GM12878 (cell line): ENCODE measurements around the gene NR6A1.

Experiments used
- ATF3 ChIP-seq: IDR thresholded peaks from 2 replicates; pipeline ENCODE4 v1.6.1; 2011; ENCODE audit warnings: low read depth, mild to moderate bottlenecking, low read length, moderate library complexity, borderline replicate concordance; ENCODE audit errors: extremely low read depth
- CBX3 ChIP-seq: fragments of 200-600 bp; sonication (generic); IDR thresholded peaks from 2 replicates; pipeline ENCODE4 v1.6.1; 2016; ENCODE audit warnings: low read depth, borderline replicate concordance
- CTCF ChIP-seq, 3 experiments: IDR thresholded peaks in 2 of 3; conservative IDR thresholded peaks in 1 of 3; 2 replicates each; pipeline ENCODE4 v1.5.1; 2011; ENCODE audit warnings: low read depth in 3 of 3, low read length in 3 of 3, mild to moderate bottlenecking in 3 of 3, control low read depth in 2 of 3, moderate library complexity in 2 of 3, inconsistent platforms in 1 of 3, mixed read lengths in 1 of 3; ENCODE audit not compliant: control insufficient read depth in 2 of 3, insufficient read depth in 1 of 3; ENCODE audit errors: extremely low read depth in 1 of 3
- EZH2 ChIP-seq: IDR thresholded peaks from 2 replicates; pipeline ENCODE4 v1.6.1; 2012; ENCODE audit warnings: low read depth, mild to moderate bottlenecking, control low read depth, inconsistent platforms, low read length, borderline replicate concordance; ENCODE audit not compliant: control insufficient read depth
- GATAD2B ChIP-seq: fragments of 450-650 bp; conservative IDR thresholded peaks from 2 replicates; pipeline ENCODE4 v1.6.1; 2017; ENCODE audit warnings: low read depth, mild to moderate bottlenecking, moderate library complexity
- HCFC1 ChIP-seq: fragments of 150-350 bp; IDR thresholded peaks from 2 replicates; pipeline ENCODE4 v1.6.1; 2014; ENCODE audit warnings: low read length
- MAX ChIP-seq: IDR thresholded peaks from 2 replicates; pipeline ENCODE4 v1.6.1; 2012; ENCODE audit warnings: low read depth, low read length, improper control_type of control experiment
- MEF2A ChIP-seq: IDR thresholded peaks from 2 replicates; pipeline ENCODE4 v1.6.1; 2011; ENCODE audit warnings: low read depth, mild to moderate bottlenecking, low read length, moderate library complexity; ENCODE audit not compliant: insufficient read depth
- NRF1 ChIP-seq: conservative IDR thresholded peaks from 2 replicates; pipeline ENCODE4 v1.6.1; 2011; ENCODE audit warnings: mild to moderate bottlenecking, low read depth, low read length, improper control_type of control experiment
- RELB ChIP-seq: fragments of 450-650 bp; IDR thresholded peaks from 2 replicates; pipeline ENCODE4 v1.6.1; 2017; ENCODE audit warnings: low read depth, mild to moderate bottlenecking, moderate library complexity
- RFX5 ChIP-seq: IDR thresholded peaks from 2 replicates; pipeline ENCODE4 v1.6.1; 2011; ENCODE audit warnings: low read depth, low read length, improper control_type of control experiment
- SMARCA5 ChIP-seq: fragments of 450-650 bp; IDR thresholded peaks from 2 replicates; pipeline ENCODE4 v1.6.1; 2017; ENCODE audit warnings: mild to moderate bottlenecking
- TAF1 ChIP-seq: IDR thresholded peaks from 2 replicates; pipeline ENCODE4 v1.6.1; 2011; ENCODE audit warnings: mild to moderate bottlenecking, low read depth, low read length, borderline replicate concordance
- ZBTB4 ChIP-seq: fragments of 450-650 bp; formaldehyde crosslinking; IDR thresholded peaks from 2 replicates; pipeline ENCODE4 v1.4.0; 2022; ENCODE audit warnings: mild to moderate bottlenecking, moderate library complexity

GRCh38 chr9:124770359-124771020 lies 621 bp downstream of the NR6A1 start:
- no peak for TF ChIP-seq TAF1
- TF ChIP-seq CBX3, result no peak
- no peak for TF ChIP-seq RFX5
- TF ChIP-seq MEF2A, result no peak
- TF ChIP-seq HCFC1, result no peak
- no peak for TF ChIP-seq ZBTB4 (CRISPR knock-in tag)
- TF ChIP-seq RELB, result 0 out of 2 replicates have a peak, but pooled peaks have one; percentile 33
- TF ChIP-seq SMARCA5, result no peak
- no peak for TF ChIP-seq MAX
- no peak for TF ChIP-seq GATAD2B
- no peak for TF ChIP-seq CTCF (IDR thresholded peaks at IDR 0.05 in 2 of 3, conservative IDR thresholded peaks at IDR 0.05 in 1 of 3; ENCODE audit: control insufficient read depth in 2 of 3, extremely low read depth in 1 of 3, insufficient read depth in 1 of 3, low read depth in 3 of 3, low read length in 3 of 3)
- no peak for TF ChIP-seq NRF1
- TF ChIP-seq ATF3, result no peak
- TF ChIP-seq EZH2, result no peak
